Left hindlimb (tissue), 1 donor: Measurements from ENCODE around the gene FAM107B.
"Not testable (repeated sequence)": the region's sequence is repeated elsewhere in the genome, so short reads cannot be mapped to it uniquely, and the experiment has no call there.

Source experiments
- DNase-seq: peaks from one replicate; pipeline ENCODE4 v3.0.0-alpha.2; 2018

The FAM107B gene

DNA sequence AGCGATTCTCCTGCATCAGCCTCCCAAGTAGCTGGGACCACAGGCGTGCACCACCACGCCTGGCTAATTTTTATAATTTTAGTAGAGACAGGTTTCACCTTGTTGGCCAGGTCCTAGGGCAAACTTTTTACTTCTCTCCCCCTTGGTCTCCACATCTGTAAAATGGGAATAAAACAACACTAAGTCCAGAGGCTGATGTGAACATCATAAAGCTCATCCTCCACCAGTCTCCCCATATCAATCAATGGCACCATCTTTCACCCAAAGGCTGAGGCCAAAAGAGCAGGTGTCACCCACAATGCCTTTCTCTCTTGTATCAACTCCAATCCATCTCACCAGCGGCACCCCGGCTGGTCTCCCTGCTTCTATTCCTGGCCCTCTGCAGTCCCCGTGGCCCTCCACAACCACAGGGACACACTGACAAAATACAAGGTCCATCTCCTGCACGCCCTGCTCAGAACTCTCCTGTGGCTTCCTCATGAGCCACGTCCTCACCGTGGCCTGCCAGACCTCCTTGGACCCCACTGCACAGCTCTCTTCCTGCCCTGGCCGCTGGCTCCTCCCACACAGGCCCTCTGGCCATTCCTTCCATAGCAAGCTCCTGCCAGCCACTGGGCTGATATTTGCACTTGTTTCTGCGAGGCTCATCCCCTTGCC is 179.0 kb downstream of the FAM107B start:
- DNase-seq = no peak

- DNase-seq = no peak
These were observed 179.7 kb downstream of the FAM107B start for GRCh38 chr10:14594878-14595525.

- no peak for DNase-seq
These were observed 180.9 kb downstream of the FAM107B start for GRCh38 chr10:14593806-14594205.

DNA sequence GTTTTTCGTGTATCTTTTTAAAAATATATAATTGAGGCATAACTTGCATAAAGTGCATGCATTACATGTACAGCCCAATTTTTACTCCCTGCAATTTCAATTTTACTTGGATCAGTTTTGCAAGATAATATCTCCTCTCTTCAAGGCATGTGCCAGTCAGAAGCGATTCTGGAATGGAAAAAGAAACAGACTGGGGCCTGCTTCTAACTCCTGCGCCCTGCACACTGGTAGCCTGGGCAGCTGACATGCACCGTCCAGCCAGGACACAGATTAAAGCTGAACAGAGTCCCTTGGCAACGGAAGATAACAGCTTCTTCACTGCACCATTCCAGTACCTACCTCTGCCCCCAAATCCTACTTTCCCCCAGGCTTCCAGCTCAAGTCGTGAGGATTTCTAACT is 182.1 kb downstream of the FAM107B start:
- no peak for DNase-seq

- no peak for DNase-seq
These were observed 182.7 kb downstream of the FAM107B start for GRCh38 chr10:14592026-14592425.

DNA sequence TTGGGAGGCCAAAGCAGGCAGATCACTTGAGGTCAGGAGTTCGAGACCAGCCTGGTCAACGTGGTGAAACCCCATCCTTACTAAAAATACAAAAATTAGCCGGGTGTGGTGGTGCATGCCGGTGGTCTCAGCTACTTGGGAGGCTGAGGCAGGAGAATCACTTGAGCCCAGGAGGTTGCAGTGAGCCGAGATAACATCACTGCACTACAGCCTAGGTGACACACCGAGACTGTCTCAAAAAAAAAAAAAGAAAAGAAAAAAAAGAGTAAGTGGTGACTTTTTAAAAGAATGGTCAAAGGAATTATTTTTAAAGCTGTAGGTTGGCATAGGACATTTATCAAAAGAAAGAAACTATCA is 185.8 kb downstream of the FAM107B start:
- DNase-seq = not testable (repeated sequence)

DNA sequence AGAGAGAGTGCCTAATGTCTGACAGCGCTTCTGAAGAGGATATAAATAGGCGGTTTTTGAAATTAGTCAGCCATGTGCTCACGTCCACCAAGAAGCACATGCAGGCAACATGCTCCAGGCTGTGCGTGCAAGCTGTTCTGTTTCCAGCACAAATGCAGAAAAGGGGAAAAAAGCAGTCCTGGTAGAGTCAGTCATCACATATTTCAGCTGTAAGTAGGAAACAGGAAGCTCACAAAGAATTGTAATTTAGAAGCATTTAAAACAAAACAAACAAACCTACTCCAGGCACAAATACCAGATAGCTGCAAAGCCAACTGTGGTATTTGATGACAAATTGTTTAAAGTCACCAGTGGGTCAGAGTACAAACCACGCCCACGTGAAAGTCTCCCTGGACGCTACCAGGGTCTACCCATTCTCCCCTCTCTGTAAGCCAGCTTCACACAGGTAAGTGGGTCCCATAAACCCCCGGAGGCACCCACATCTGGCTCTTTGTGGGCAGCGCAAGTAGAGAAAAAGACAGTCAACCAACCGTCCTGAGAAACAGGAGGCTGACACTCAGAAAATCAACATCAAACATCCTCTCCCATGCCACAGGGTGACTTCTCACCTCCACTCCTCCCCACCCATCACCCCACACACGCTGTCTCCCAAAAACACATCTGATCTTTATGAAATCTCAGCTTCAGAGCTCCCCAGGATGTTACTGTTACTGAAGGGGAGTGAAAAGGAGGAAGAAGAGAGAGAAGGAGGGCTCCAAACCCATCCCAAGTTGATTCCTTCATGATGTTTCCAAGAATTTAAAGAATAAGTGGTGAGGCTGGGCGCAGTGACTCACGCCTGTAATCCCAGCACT is 186.4 kb downstream of the FAM107B start:
- no peak for DNase-seq

DNA sequence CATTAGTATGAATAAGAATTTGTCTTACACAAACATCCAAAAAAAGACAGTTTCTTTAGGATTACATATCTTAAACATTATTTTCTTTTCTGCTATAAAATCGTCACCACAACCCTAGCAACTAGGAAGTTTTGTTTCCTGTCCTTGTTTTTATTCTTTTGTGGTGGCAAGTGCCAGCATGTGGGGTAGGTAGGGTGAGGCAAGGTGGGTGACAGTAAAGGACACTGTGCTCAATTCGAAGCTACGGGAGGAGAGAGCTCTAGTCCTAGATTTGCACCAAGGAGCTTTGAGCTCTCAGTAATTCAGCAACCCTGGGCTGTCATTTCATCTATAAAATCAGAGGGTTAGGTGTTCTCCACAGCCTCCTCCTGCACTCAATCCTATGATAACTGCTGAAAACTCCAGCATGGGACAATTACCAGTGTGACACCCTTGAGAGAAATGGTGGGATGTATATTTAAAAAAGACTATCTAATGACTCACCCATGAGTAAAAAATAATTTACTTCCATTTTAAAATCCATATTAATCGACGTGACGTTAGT is 187.1 kb downstream of the FAM107B start:
- DNase-seq = no peak

DNA sequence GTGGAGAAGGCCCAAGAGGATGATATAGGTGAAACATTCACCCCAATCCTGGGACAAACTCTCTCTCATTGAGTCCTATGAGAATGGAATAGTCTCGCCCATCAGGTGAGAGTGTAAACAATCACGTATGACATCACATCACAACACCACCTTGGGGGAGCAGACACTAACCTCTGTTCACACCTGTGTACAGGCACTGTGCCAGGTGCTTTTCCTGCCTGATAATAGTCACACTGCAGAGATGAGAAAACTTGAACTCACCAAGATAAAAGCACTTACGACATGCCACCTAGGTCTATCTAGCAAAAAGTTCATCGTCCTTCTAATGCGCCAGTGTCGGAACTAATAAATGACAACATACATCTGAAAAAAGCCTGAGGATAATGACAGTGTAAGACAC is 187.8 kb downstream of the FAM107B start:
- no peak for DNase-seq

DNA sequence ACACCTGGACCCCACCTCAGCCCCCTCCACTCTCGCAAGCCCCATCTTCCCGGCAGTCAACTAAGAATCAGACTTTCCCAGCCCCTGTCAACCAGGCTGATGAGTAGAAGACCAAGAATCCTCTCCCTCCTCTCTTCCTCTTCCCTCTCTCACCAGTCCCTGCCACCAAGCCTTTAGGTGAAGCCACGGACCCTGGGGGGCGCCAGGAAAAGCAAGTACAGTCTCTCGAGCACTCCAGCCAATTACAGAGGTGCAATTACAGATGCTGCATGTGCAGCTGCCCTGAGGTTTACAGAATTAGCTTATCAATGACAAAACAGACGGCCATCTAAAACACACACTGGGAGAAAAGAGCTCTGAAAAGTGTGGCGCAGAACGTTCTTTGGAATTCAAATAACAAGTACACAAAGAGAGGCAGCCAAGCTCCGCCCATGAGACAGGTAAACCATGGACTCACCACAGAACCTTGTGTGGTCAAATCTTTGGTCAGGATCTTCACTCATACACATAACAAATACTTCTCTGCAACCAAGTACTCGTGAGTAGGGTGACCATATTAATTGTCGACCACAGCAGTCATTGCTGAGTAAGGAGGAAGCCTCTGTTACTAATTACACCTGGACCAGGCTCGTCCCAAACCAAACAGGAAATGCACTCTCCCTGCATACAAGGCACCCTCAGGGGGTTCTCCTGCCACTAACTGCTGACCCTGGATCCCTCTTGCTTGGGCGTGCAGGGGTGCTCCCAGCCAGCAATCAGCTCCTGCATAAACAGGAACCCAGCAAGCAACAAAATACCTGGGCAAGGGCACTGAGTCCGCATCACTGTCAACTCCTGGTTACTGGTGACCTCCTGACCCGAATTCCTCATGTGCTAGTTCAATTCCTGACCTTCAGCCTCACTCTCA is 189.2 kb downstream of the FAM107B start:
- no peak for DNase-seq

DNA sequence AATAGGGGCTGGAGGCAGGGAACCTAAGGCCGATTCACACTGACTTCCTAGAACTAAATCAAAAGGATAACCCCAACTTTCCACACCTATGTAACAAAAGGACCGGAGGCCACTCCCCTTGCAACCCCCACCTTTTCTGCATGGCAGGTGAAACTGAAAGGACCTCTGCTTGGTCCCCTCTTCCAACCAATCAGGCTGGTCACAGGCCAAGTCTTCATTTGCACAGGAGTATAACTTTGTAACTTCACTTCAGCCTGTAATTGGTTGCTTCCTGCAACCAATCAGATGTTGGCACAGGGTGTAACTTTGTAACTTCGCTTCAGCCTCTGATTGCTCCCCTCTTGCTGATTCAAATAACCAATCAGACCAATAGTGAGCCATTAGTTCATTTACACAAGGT is 190.0 kb downstream of the FAM107B start:
- no peak for DNase-seq

- no peak for DNase-seq
These were observed 190.7 kb downstream of the FAM107B start for GRCh38 chr10:14583967-14584366.

DNA sequence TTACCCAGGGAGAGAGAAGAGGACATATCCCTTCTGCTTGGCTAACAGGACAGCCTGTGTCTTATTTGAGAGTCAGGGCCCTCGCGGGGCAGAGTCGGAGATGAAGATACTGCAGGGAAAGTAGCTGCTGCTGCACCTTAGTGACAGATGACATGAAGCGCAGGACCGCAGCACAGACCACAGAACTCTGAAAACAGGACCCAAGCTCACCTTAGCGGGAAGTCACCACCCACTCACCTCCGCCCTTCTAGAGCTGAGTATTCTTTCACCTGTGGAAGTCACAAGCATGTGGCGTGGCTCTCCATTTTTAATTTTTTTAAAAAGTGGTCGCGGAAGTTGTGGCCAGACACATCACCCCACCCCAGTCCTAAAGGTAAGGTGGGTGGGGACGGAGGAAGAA is 191.4 kb downstream of the FAM107B start:
- DNase-seq = no peak

- DNase-seq = no peak
These were observed 193.0 kb downstream of the FAM107B start for GRCh38 chr10:14581553-14582321.

- no peak for DNase-seq
These were observed 193.9 kb downstream of the FAM107B start for GRCh38 chr10:14580671-14581332.

- DNase-seq = no peak
These were observed 195.3 kb downstream of the FAM107B start for GRCh38 chr10:14579405-14579804.

GRCh38 chr10:14578060-14578952 is 196.4 kb downstream of the FAM107B start:
- DNase-seq = no peak

GRCh38 chr10:14574885-14575284 is 199.8 kb downstream of the FAM107B start:
- DNase-seq = no peak

GRCh38 chr10:14574291-14574690 is 200.4 kb downstream of the FAM107B start:
- no peak for DNase-seq

DNA sequence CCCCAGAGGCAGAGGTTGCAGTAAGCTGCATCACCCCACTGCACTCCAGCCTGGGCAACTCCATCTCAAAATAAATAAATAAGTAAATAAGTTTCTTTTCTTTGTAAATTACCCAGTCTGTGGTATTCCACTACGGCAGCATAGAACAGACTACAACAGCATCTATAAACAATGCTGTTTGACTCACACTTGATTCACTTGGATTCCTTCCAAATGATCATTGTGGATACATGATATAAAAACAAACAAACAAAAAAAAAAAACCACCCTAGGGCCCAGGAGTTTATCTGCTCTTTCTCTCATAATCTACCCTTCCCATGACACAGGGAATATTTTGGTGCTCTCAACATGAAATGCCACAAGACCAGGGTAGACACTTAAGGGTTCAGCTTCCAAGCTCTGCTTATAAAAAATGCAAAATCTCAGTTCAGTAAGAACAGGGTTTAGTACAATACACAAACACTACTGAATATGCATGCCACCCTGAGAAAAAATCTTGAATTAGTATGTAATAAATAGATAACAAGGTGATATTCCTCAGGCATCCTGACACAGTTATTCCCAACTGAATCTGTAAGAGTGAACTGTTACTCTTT is 200.9 kb downstream of the FAM107B start:
- DNase-seq = no peak
